ENCODE measurements around the gene NEUROG2. TPM values are rescaled to one million over a fixed set of nuclear protein-coding genes. Genes with fewer than 3 reads are reported as not detected.
"Not testable (repeated sequence)": the region's sequence is repeated elsewhere in the genome, so short reads cannot be mapped to it uniquely, and the experiment has no call there.

NEUROG2 gene
- total RNA-seq, 4 donors from 2014 or later, result not detected

DNA sequence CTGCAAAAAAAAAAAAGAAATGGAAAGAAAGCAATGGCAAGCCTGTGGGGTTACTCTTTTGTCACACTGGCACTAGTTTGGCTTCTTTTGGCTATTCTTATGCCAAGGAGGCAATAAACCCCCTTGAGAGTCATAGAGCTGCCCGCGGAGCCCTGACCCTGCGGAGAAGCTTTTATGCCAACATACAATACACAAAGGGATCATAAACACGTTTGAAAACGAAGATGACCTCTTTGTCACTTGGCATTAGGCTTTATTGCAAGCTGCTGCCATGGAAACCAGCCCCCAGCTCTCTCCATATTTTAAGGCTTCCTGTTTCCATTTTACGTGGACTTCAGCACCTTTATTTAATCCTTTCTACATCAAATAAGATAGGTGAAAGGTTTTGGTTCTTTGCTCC, 7.6 kb downstream of the NEUROG2 start:
- WGBS, result 3% methylated on average over 6 of the region's 6 CpGs
- TF ChIP-seq EP300 (IDR thresholded peaks at IDR 0.05) (no peak), POLR2A (IDR thresholded peaks at IDR 0.05) (no peak), POLR2AphosphoS5 (IDR thresholded peaks at IDR 0.05) (no peak)
- TF ChIP-seq, protein P1, sequence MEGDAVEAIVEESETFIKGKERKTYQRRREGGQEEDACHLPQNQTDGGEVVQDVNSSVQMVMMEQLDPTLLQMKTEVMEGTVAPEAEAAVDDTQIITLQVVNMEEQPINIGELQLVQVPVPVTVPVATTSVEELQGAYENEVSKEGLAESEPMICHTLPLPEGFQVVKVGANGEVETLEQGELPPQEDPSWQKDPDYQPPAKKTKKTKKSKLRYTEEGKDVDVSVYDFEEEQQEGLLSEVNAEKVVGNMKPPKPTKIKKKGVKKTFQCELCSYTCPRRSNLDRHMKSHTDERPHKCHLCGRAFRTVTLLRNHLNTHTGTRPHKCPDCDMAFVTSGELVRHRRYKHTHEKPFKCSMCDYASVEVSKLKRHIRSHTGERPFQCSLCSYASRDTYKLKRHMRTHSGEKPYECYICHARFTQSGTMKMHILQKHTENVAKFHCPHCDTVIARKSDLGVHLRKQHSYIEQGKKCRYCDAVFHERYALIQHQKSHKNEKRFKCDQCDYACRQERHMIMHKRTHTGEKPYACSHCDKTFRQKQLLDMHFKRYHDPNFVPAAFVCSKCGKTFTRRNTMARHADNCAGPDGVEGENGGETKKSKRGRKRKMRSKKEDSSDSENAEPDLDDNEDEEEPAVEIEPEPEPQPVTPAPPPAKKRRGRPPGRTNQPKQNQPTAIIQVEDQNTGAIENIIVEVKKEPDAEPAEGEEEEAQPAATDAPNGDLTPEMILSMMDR (IDR thresholded peaks at IDR 0.05), result no peak
- DNase-seq (ENCODE audit: low spot score in 2 of 2), result no peak
- peaks cover 91% of the 10 kb centered on the region for H3K27me3 ChIP-seq
- no peaks in the 10 kb centered on the region for H3K9me3 ChIP-seq
- H3K36me3 ChIP-seq, result no peaks in the 10 kb centered on the region
- no peak overlapping the region for H3K4me3 ChIP-seq
- no peak overlapping the region for H3K27ac ChIP-seq
- peaks cover 26% of the 10 kb centered on the region for H3K4me1 ChIP-seq

DNA sequence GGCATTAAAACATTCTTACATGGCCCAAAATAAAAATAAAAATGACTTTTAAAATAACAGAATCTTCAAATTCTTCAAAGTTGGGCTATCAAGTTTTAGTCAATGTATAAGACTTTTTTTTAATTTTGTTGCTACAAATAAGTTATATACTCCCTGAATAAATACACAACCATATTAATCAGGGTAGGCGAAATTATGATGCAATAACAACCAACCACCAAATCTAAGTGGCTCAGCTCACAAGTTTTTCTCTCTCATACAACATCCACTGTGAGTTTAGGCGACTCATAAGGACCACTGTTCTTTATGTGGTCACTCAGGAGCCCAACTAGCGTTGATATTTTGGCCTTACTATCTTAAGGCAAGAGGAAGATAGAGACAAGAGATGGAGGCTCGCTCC, 11.2 kb downstream of the NEUROG2 start:
- Histone ChIP-seq H3K4me1 (peaks cover 9% of the 10 kb centered on the region), H3K36me3 (no peaks in the 10 kb centered on the region), H3K9me3 (no peaks in the 10 kb centered on the region), H3K4me3 (no peak overlapping the region), H3K27ac (no peak overlapping the region), H3K27me3 (peaks cover 78% of the 10 kb centered on the region)
- TF ChIP-seq, protein P1 (IDR thresholded peaks at IDR 0.05), result no peak
- no peak for TF ChIP-seq EP300 (IDR thresholded peaks at IDR 0.05)
- TF ChIP-seq POLR2AphosphoS5 (IDR thresholded peaks at IDR 0.05), result no peak
- no peak for TF ChIP-seq POLR2A (IDR thresholded peaks at IDR 0.05)
- no peak for DNase-seq (ENCODE audit: low spot score in 2 of 2)
- 88% methylated on average over 4 of the region's 4 CpGs for WGBS

DNA sequence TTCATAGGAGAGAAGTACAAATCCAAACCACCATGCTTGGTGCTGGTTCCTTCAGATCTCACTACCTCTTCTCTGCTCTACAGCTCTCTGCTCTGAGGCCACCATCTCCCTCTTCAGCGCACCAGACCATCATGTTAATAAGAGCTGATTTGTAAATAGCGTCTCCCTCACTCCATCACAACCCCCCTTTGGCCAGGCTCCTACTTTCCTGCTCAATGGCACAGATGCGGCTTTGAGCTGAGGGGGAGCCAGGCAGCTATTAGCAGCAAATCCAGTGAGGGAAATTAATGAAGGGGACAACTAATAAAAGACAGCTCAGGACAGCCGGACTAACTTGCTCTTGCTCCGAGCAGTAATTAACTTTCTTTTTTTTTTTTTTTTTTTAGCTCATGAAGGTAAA, 13.1 kb downstream of the NEUROG2 start:
- peaks cover 58% of the 10 kb centered on the region for H3K27me3 ChIP-seq
- no peaks in the 10 kb centered on the region for H3K36me3 ChIP-seq
- no peaks in the 10 kb centered on the region for H3K4me1 ChIP-seq
- 74% methylated on average over 5 of the region's 5 CpGs for WGBS
- no peaks in the 10 kb centered on the region for H3K9me3 ChIP-seq
- no peak for TF ChIP-seq EP300 (IDR thresholded peaks at IDR 0.05)
- no peak for TF ChIP-seq POLR2AphosphoS5 (IDR thresholded peaks at IDR 0.05)
- TF ChIP-seq, protein P1 (IDR thresholded peaks at IDR 0.05), result no peak
- no peak for TF ChIP-seq POLR2A (IDR thresholded peaks at IDR 0.05)
- no peak overlapping the region for H3K4me3 ChIP-seq
- no peak for DNase-seq (ENCODE audit: low spot score in 2 of 2)
- H3K27ac ChIP-seq, result no peak overlapping the region

GRCh38 chr4:112492321-112492720, 23.7 kb downstream of the NEUROG2 start:
- Histone ChIP-seq H3K4me3 (no peak overlapping the region), H3K27ac (no peak overlapping the region), H3K4me1 (no peaks in the 10 kb centered on the region), H3K9me3 (peaks cover 7% of the 10 kb centered on the region), H3K27me3 (no peaks in the 10 kb centered on the region), H3K36me3 (no peaks in the 10 kb centered on the region)
- WGBS, result 86% methylated on average over 7 of the region's 7 CpGs
- DNase-seq (ENCODE audit: low spot score in 2 of 2), result no peak
- TF ChIP-seq, protein P1 (IDR thresholded peaks at IDR 0.05), result no peak
- no peak for TF ChIP-seq POLR2AphosphoS5 (IDR thresholded peaks at IDR 0.05)
- TF ChIP-seq EP300 (IDR thresholded peaks at IDR 0.05), result no peak
- TF ChIP-seq POLR2A (IDR thresholded peaks at IDR 0.05), result no peak

- H3K36me3 ChIP-seq; H3K4me3 ChIP-seq; H3K27ac ChIP-seq; H3K9me3 ChIP-seq; H3K4me1 ChIP-seq; H3K27me3 ChIP-seq; DNase-seq (ENCODE audit: low spot score in 2 of 2): not testable (repeated sequence)
- WGBS, result 93% methylated on average over 3 of the region's 3 CpGs
These were observed 25.2 kb downstream of the NEUROG2 start for GRCh38 chr4:112490808-112491207.

DNA sequence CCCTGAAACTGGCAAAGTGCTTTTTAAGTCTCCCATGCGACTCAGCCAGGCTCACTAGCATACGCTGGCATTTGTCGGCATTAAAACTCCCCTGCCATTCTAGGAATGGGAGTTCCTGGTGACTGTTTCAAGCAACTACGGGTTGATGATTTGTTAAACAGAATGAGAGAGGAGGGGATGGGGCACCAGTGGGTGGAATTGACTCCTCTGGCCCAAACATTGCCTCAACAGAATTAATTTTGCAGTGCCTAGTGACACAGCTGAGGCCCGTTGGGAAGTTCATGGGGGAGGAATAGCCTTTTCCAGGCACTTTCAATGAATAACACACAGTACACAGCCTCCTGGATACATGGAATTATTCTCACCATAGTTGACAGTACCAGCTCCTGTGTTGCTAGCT, 30.1 kb downstream of the NEUROG2 start:
- Histone ChIP-seq H3K9me3 (peaks cover 7% of the 10 kb centered on the region), H3K27ac (no peak overlapping the region), H3K36me3 (no peaks in the 10 kb centered on the region), H3K4me3 (no peak overlapping the region), H3K27me3 (no peaks in the 10 kb centered on the region), H3K4me1 (no peaks in the 10 kb centered on the region)
- no peak for DNase-seq (ENCODE audit: low spot score in 2 of 2)
- WGBS, result 74% methylated on average over 5 of the region's 5 CpGs
- TF ChIP-seq POLR2A (IDR thresholded peaks at IDR 0.05), result no peak
- TF ChIP-seq, protein P1 (IDR thresholded peaks at IDR 0.05), result no peak
- no peak for TF ChIP-seq EP300 (IDR thresholded peaks at IDR 0.05)
- TF ChIP-seq POLR2AphosphoS5 (IDR thresholded peaks at IDR 0.05), result no peak
